PC-3 (cell line): ENCODE data around the gene SUPT6H. TPM values are rescaled to one million over a fixed set of nuclear protein-coding genes. Genes with fewer than 3 reads are reported as not detected.

Experiments used
- ATAC-seq: fragments of 200-7000 bp; cut with Tn5 transposase; 2 replicates; pipeline ENCODE4 v1.9.1; 2020; ENCODE audit warnings: mild to moderate bottlenecking, moderate library complexity
- BruUV-seq: library from RNA; stranded (reverse); fragments of 400-500 nt; replicated peaks from 2 replicates; lab custom pipeline; 2021; lab: Mats Ljungman, UMichigan
- CTCF ChIA-PET: fragments of 300-600 bp; sonication (Branson Sonifier 250); formaldehyde crosslinking; loops from one replicate; lab custom pipeline; 2022; ENCODE audit warnings: antibody characterized with exemption; lab: Charles Lee
- POLR2A ChIA-PET: fragments of 300-600 bp; sonication (Branson Sonifier 250); formaldehyde crosslinking; loops from one replicate; lab custom pipeline; 2022; ENCODE audit warnings: antibody characterized with exemption; ENCODE audit not compliant: unreplicated experiment; lab: Charles Lee
- DNase-seq: peaks from one replicate; pipeline ENCODE4 v3.0.0-alpha.2; 2015
- H2AFZ ChIP-seq: fragments of 300-600 bp; sonication (generic); 2 replicates; pipeline ENCODE4 v1.6.0; 2016; ENCODE audit warnings: antibody characterized with exemption, low read length
- H3F3A ChIP-seq: fragments of 300-600 bp; sonication (generic); one replicate; pipeline ENCODE4 v1.6.0; 2017; ENCODE audit warnings: antibody characterized with exemption, low read length, control low read depth, mild to moderate bottlenecking; ENCODE audit not compliant: unreplicated experiment
- H3K27ac ChIP-seq: fragments of 300-600 bp; sonication (generic); 2 replicates; pipeline ENCODE4 v1.5.1; 2016; ENCODE audit warnings: mild to moderate bottlenecking, low read length
- H3K27me3 ChIP-seq: fragments of 300-600 bp; sonication (generic); 2 replicates; pipeline ENCODE4 v1.6.1; 2016; ENCODE audit warnings: low read length, mixed read lengths
- H3K36me3 ChIP-seq: fragments of 300-600 bp; sonication (generic); 2 replicates; pipeline ENCODE4 v1.6.1; 2016; ENCODE audit warnings: low read depth, mixed run types, low read length, mixed read lengths
- H3K4me1 ChIP-seq: fragments of 300-600 bp; sonication (generic); 2 replicates; pipeline ENCODE4 v1.5.1; 2016; ENCODE audit warnings: low read length; ENCODE audit not compliant: insufficient read depth
- H3K4me2 ChIP-seq: fragments of 300-600 bp; sonication (generic); 2 replicates; pipeline ENCODE4 v1.6.0; 2016; ENCODE audit warnings: low read length
- H3K4me3 ChIP-seq: fragments of 300-600 bp; sonication (generic); 2 replicates; pipeline ENCODE4 v1.5.1; 2016; ENCODE audit warnings: mild to moderate bottlenecking, low read length, mixed read lengths
- H3K79me2 ChIP-seq: fragments of 300-600 bp; sonication (generic); 2 replicates; pipeline ENCODE4 v1.6.1; 2017; ENCODE audit warnings: low read length, mixed read lengths
- H3K9ac ChIP-seq: fragments of 300-600 bp; sonication (generic); 2 replicates; pipeline ENCODE4 v1.6.0; 2016; ENCODE audit warnings: mild to moderate bottlenecking, low read length
- H3K9me2 ChIP-seq: fragments of 300-600 bp; sonication (generic); replicated peaks from 2 replicates; pipeline ENCODE4 v1.6.1; 2016; ENCODE audit warnings: mixed run types, low read length, mixed read lengths
- H3K9me3 ChIP-seq: fragments of 300-600 bp; sonication (generic); 2 replicates; pipeline ENCODE4 v1.6.1; 2016; ENCODE audit warnings: low read length, mixed read lengths
- H4K20me1 ChIP-seq: fragments of 300-600 bp; sonication (generic); 2 replicates; pipeline ENCODE4 v1.6.1; 2016; ENCODE audit warnings: low read length, mixed read lengths
- EZH2 ChIP-seq: fragments of 300-600 bp; sonication (generic); IDR thresholded peaks from one replicate; pipeline ENCODE4 v1.6.1; 2017; ENCODE audit warnings: antibody characterized with exemption, mild to moderate bottlenecking, low read length; ENCODE audit not compliant: unreplicated experiment
- EZH2phosphoT487 ChIP-seq: fragments of 300-600 bp; sonication (generic); IDR thresholded peaks from 2 replicates; pipeline ENCODE4 v1.6.1; 2018; ENCODE audit warnings: mild to moderate bottlenecking, antibody characterized with exemption, low read length, borderline replicate concordance
- intact Hi-C: fragments of 100-400 bp; cut with micrococcal nuclease; formaldehyde crosslinking; loops from 2 replicates; pipeline ENCODE4 v1.9.0; 2023
- total RNA-seq: library from RNA; depleted of rRNA; stranded (reverse); fragments of >200 nt; gene quantifications from 2 replicates; pipeline ENCODE4 v1.2.3, GENCODE V29; 2014
- TF ChIP-seq, protein P1 (sequence below): fragments of 300-600 bp; sonication (generic); conservative IDR thresholded peaks from 2 replicates; pipeline ENCODE4 v1.5.1; 2017; ENCODE audit warnings: antibody characterized with exemption, low read depth, mild to moderate bottlenecking, low read length

Gene SUPT6H
- total RNA-seq, 1 experiment from 2014 or later = 32.2 TPM

DNA sequence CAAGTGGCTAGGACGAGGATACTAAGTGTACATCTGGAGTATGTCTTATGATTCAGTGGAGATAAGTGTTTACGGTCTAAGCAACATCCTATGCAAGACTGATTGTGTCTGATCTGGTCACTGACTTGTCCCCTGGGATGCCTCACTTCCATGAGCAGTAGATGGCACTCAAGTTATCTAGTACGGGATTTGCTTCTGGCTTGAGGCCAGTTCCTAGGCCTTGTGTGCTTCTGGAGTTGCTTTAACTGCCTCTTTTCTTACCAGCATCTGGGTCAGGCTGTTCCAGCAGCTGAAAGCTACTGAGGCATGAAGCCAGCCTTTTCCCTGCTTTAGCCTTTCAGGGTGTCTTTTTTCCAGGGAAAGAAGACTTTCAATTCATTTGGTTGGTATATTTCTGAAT lies 23.0 kb downstream of the SUPT6H start:
- no peak overlapping the region for H3K4me3 ChIP-seq
- H2AFZ ChIP-seq = no peak overlapping the region
- DNase-seq = peak; percentile 10
- POLR2A ChIA-PET = no interaction called here
- no peaks in the 10 kb centered on the region for H3K9me3 ChIP-seq
- no TSS peak for BruUV-seq
- H3K4me2 ChIP-seq = no peak overlapping the region
- no peaks in the 10 kb centered on the region for H3F3A ChIP-seq
- no peaks in the 10 kb centered on the region for H3K4me1 ChIP-seq
- intact Hi-C loops = no loop called here
- no peak overlapping the region for H3K27ac ChIP-seq
- no peak overlapping the region for H3K9ac ChIP-seq
- no peaks in the 10 kb centered on the region for H4K20me1 ChIP-seq
- H3K9me2 ChIP-seq = no peaks in the 10 kb centered on the region
- H3K36me3 ChIP-seq = peaks cover 53% of the 10 kb centered on the region
- CTCF ChIA-PET = no interaction called here
- H3K27me3 ChIP-seq = no peaks in the 10 kb centered on the region
- H3K79me2 ChIP-seq = no peaks in the 10 kb centered on the region
- TF ChIP-seq, protein P1, sequence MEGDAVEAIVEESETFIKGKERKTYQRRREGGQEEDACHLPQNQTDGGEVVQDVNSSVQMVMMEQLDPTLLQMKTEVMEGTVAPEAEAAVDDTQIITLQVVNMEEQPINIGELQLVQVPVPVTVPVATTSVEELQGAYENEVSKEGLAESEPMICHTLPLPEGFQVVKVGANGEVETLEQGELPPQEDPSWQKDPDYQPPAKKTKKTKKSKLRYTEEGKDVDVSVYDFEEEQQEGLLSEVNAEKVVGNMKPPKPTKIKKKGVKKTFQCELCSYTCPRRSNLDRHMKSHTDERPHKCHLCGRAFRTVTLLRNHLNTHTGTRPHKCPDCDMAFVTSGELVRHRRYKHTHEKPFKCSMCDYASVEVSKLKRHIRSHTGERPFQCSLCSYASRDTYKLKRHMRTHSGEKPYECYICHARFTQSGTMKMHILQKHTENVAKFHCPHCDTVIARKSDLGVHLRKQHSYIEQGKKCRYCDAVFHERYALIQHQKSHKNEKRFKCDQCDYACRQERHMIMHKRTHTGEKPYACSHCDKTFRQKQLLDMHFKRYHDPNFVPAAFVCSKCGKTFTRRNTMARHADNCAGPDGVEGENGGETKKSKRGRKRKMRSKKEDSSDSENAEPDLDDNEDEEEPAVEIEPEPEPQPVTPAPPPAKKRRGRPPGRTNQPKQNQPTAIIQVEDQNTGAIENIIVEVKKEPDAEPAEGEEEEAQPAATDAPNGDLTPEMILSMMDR = 0 out of 2 replicates have a peak, but pooled peaks have one; percentile 8
- no peak for TF ChIP-seq EZH2phosphoT487
- ATAC-seq = no peak

GRCh38 chr17:28685366-28685765 lies 23.4 kb downstream of the SUPT6H start:
- H3K9me3 ChIP-seq = no peaks in the 10 kb centered on the region
- no peaks in the 10 kb centered on the region for H3K27me3 ChIP-seq
- no peaks in the 10 kb centered on the region for H3F3A ChIP-seq
- no peak overlapping the region for H3K9ac ChIP-seq
- ChIA-PET CTCF (no interaction called here), POLR2A (no interaction called here)
- no peak for TF ChIP-seq EZH2phosphoT487
- TF ChIP-seq EZH2 = no peak
- TF ChIP-seq, protein P1 = no peak
- H3K4me1 ChIP-seq = no peaks in the 10 kb centered on the region
- H4K20me1 ChIP-seq = no peaks in the 10 kb centered on the region
- no peaks in the 10 kb centered on the region for H3K9me2 ChIP-seq
- H3K4me3 ChIP-seq = no peak overlapping the region
- no peak for DNase-seq
- H3K27ac ChIP-seq = no peak overlapping the region
- no peaks in the 10 kb centered on the region for H3K79me2 ChIP-seq
- no peak overlapping the region for H2AFZ ChIP-seq
- no TSS peak for BruUV-seq
- no peak overlapping the region for H3K4me2 ChIP-seq
- intact Hi-C loops = no loop called here
- ATAC-seq = no peak
- H3K36me3 ChIP-seq = peaks cover 56% of the 10 kb centered on the region

- H3K9ac ChIP-seq = no peak overlapping the region
- H3K4me1 ChIP-seq = no peaks in the 10 kb centered on the region
- no peaks in the 10 kb centered on the region for H4K20me1 ChIP-seq
- no peak overlapping the region for H3K27ac ChIP-seq
- BruUV-seq = no TSS peak
- H3K4me3 ChIP-seq = no peak overlapping the region
- no peak overlapping the region for H3K4me2 ChIP-seq
- no peaks in the 10 kb centered on the region for H3K27me3 ChIP-seq
- no peaks in the 10 kb centered on the region for H3F3A ChIP-seq
- H3K79me2 ChIP-seq = no peaks in the 10 kb centered on the region
- H2AFZ ChIP-seq = no peak overlapping the region
- peaks cover 60% of the 10 kb centered on the region for H3K36me3 ChIP-seq
- POLR2A ChIA-PET = no interaction called here
- ATAC-seq = no peak
- no peaks in the 10 kb centered on the region for H3K9me3 ChIP-seq
- H3K9me2 ChIP-seq = no peaks in the 10 kb centered on the region
- TF ChIP-seq EZH2phosphoT487 (no peak), EZH2 (no peak)
- TF ChIP-seq, protein P1 = no peak
- no peak for DNase-seq
- CTCF ChIA-PET = no interaction called here
- intact Hi-C loops = no loop called here
Measured at GRCh38 chr17:28686296-28686695, 24.3 kb downstream of the SUPT6H start.
